HG03175 (cell line): ENCODE results near the gene ATXN1.

Experiments
- ATAC-seq: cut with Tn5 transposase; IDR thresholded peaks from one replicate; pipeline ENCODE4 v1.9.1; 2021; ENCODE audit warnings: mild to moderate bottlenecking, moderate library complexity; ENCODE audit not compliant: unreplicated experiment

ATXN1 gene

DNA sequence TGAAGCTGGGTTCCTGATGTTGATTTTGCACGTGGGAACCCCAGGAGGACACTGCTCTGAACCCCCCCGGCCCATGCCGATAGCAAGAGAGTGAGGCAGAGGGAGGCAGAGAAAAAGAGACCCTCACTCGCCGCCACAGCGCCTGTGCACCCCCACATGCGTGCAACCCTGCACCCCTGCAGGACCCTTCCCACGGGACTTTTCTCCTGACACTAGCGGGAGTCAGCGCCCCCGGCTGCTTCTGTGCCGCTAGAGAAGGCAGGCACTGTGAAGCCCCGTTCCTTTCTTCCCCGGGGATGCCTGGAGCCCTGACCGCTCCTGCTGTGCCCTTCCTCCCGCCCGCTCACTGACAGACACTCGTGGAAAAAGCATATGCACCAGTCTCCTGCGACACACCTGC is 455.5 kb downstream of the ATXN1 start:
- peak; percentile 20 for ATAC-seq

DNA sequence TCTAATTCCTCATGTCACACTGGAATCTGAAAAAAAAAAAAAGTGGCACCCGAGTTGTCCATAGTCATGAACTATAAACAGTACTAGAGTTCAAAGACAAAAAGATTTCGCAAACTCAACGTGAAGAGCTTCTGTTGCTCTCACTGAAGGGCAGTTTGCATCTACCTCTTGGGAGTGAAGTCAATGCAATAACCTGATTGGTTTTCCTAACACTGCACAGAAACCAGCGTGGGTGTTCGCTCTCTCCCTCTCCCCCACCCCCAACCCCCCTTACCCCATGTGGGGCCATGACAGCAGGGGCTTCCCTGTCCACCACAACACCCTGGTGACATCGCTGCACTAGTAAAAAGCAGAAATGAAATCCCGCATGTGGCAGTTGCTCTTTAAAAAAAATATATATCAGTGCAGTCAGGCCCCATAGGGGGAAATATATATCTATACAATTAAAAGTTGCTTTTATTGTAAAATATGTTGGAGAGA is 456.0 kb downstream of the ATXN1 start:
- peak; percentile 74 for ATAC-seq

DNA sequence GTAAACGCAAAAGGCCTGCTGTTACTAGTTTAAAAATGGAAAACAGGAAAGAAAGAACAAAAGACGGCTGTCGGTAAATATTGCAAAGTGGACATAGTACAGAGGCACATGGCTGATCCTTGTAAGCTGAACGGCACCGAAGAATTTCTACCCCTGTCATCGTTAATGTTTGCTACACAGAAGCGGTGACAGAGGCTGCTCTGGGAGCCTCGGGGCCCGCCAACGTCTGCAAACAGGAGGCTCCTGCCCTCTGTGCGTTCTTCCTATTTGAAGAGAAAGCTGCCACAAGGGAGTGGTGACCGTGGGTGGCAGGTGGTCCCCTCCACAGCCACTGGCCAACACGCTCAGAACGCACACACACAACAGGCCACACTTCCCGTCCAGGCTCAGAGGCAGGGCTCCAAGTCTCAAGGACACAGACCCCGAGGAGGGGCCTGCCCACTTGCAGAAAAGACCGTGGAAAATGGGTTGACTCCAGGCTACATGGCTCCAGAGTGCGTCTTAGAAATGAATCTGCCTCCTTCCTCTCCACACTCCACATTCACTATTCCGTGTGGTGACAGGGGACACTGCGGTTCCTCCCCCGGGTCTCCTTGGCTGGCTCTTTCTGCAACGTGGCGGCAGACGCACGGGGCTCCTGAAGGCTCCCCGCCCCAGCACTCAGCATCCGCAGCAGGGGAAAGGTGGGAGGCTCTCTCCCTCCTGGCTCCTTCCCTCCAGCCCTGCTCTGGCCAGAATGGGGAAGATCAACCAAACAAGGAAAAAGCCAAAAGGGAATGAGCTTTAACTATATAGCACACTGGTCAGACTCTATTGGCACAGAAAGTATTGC is 458.3 kb downstream of the ATXN1 start:
- no peak for ATAC-seq

DNA sequence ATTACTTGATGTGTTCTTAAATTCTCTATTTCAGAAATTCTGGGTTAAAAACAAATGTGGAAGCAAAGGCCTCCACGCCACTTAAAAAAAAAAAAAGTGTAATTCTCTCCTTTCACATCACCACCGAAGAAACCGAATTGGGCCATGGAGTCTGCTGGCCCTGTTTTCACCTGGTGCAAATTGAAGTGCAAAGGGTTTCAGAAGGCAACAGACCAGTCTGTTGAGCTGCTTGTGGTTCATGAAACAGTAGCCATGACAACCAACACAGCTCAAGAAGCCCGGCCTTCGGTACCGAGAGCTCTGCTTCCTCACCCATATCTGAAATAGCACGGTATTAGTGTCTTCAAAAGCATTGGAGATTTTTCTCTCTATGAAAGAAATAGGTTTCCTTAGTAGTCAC is 459.7 kb downstream of the ATXN1 start:
- peak; percentile 76 for ATAC-seq

DNA sequence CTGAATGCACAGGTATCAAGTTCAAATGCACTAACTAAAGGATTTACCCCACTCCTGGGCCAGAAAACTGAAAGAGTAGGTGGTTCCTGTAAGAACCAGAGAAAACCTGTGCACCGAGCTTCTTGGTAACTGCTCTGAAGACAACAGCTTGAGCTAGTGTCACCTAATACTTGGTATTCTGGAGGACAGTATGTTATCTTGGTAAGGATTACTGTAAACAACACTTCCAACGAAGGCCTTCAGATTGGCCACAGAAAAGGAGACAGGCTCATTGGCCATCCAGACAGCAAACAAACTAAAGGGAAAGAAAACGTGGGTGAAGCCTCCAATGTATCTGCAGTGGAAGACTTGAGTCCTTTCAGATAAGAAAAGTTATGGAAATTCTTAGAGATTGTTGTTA is 461.4 kb downstream of the ATXN1 start:
- no peak for ATAC-seq

DNA sequence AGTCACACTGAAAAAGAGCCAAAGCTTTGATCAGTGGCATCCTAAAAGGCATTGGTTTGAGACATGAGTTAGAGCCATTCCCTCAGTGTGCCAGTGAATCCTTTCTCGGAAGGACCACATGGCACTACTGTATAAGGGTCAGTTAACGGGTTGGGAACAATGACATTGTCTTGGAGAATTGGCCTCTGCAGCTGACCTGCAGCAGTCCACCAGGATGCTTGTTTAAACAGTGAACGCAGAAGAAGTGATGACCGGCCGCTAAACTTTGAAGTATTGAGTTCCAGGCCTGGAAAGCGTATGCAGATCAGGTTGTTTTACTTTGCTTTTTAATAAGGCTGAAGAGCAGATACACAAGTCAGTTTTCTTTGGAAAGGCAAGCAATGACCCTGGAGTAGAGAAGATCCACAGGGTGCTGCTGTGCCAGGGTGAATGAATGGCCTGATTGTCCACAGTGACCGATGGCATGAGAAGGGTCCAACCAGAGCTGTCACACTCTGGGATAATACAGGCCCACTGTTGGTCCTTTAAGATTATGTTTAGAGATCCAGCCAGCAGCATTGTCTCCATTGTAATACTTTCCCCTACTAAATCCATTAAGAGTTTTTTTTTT is 465.1 kb downstream of the ATXN1 start:
- ATAC-seq = no peak

DNA sequence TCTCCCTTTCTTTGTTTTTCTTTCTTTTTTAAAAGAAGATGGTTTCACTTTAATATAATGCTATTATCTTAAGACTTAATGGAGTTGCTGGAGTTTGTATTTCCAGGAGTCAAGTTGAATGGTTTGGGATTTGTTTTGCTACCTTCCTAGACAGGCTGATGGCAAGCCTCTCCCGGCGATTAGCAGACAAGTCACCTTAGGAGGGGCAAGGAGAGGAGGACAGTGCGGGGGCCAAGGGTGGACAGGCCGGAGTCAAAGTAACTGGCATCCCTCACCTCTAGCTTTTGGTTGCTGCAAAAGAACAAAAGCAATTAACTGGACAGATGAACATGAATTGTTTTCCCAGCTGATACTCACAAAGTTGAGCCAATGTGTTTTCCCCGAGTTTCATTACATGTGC is 465.8 kb downstream of the ATXN1 start:
- ATAC-seq = no peak

DNA sequence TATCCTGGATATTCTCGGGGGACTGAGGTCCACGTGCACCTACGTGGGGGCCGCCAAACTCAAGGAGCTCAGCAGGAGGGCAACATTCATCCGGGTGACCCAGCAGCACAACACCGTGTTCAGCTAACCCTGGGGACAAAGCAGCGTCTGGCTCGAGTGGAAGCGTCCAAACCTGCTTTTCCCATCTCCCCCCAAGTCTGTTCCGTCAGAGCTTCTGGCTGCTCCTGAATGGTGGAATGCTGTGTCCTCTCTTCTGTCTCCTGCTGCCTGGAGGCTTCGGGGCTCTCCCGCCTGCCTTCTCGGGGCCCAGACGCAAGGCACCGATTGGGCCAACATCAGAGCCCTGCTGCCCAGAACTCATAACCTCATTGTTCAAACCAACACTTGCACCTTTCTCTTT is 466.2 kb downstream of the ATXN1 start:
- no peak for ATAC-seq

DNA sequence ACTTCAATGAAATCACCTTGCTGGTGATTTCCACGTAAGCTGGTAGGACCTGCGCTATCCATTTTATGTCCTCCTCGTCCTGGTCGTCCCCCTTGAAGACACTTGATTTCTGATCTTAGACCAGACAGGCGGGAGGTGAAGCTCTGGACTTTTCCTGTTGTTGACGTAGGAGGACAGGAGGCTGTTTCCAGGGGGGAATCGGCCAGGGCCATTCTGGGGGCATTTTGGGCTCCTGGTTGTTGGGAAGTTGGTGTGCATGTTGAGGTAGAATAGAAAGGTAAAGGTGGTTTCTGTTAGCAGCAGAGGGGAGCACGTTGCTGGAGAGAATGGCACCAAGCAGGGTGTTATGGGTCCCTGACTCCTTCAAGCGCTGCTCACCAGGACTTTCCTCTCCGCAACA is 466.9 kb downstream of the ATXN1 start:
- no peak for ATAC-seq

DNA sequence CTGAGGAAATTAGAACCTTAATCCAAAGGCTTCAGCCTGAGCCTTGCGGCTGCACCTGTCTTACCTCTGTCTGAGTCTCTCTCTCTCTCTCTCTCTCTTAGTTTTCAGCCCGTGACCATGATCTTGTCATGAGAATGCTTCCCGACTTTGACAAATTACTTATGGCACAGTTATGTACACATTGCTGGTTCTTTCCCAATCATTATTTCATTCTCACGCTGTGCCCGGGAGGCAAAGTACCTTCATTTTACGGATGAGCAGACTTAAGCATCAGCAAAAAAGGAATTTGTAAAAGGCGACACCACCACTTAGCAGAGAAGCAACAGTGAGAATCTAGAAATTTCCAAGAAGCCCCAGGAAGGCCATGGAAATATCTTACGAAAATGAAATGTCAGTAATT is 468.3 kb downstream of the ATXN1 start:
- ATAC-seq = no peak

DNA sequence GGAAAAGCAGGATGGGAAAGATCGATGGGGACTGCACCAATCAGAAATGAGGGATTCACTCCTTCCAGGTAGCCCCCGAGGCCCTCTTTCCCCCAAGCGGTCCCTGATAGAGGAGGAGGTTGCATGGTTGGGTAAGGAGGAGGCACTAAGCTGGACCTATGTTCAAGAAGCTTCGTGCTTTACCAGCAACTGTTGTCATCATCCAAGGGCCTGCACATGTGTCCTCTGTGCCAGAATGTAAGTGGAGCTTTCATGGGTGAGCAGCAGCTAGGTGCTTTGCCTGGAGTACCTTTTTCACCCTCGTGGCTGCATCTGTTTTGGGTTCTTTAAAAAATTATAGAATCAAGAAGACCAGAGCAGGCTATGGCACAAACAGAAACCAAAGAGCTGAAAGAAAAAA is 468.8 kb downstream of the ATXN1 start:
- no peak for ATAC-seq

DNA sequence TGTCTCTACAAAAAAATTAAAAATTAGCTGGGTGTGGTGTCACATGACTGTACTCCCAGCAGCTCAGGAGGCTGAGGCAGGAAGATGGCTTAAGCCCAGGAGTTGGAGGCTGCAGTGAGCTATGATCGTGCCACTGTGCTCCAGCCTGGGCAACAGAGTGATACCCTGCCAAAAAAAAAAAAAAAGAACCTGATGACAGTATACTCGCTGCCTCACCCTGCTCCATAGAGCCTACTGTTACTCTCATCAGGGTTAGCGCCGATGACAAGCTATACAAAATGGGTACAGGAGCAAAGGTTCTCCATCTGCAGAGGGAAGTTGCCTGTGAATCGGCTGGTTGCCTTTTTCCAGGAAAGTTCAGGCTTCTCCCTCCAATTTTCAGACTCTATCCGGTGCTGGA is 469.5 kb downstream of the ATXN1 start:
- ATAC-seq = no peak

DNA sequence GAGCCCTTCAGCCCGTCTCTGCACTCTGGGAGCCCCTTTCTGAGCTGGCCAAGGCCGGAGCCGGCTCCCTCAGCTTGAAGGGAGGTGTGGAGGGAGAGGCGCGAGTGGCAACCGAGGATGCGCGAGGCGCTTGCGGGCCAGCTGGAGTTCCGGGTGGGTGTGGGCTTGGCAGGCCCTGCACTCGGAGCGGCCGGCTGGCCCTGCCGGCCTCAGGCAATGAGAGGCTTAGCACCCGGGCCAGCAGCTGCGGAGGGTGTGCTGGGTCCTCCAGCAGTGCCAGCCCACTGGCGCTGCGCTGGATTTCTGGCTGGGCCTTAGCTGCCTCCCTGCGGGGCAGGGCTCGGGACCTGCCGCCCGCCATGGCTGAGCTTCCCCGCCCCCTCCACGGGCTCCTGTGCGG is 473.1 kb downstream of the ATXN1 start:
- ATAC-seq = no peak

DNA sequence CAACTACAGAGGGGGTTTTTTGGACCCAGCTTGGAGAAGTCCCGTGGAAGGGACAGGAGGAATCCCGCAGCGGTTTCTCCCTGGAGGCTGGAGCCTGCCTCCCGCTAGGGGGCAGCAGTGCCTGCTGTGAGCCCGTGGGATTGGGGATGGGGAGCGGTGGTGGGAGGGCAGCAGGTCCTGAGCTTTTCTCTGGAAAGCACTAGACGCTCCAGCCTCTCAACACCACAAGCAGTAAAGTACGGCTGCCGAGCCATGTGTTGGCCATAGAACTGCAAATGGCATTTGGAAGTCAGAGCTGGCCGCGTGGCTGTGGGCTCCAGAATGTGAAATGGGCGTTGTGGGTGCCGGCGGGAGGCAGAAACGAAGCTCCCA is 475.1 kb downstream of the ATXN1 start:
- ATAC-seq = no peak

DNA sequence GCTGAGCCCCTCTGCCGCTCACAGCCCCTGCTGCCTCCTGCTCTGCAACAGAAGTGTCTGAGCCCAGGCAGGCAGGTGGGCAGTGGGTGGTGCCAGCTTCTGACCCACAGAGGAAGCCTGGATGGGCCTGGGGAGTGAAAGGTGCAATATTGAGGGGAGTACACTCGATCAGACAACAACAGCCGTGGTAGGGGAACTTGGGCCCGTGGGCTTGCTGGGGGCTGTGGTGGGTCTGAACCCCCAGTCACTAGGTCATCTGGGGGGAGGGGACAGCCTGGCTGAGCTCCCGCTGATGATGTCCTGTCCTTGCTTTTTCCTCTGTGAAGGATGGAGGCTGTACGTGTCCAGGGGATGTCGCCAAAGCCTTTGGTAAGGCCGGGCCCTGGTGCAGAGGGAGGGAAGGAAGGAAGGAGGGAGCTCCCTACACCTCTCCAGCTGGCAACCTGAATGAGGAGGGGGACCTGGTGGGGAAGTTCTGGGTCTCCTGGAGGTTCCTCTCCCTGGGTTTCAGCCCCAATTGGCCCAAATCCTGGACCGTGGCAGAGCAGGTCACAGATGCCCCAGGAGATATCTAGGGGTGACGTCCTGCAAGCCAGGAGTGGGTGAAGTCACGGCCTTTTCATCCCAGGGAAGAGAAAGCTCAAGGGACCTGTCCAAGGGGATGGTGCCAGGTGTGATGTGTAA is 475.7 kb downstream of the ATXN1 start:
- no peak for ATAC-seq

DNA sequence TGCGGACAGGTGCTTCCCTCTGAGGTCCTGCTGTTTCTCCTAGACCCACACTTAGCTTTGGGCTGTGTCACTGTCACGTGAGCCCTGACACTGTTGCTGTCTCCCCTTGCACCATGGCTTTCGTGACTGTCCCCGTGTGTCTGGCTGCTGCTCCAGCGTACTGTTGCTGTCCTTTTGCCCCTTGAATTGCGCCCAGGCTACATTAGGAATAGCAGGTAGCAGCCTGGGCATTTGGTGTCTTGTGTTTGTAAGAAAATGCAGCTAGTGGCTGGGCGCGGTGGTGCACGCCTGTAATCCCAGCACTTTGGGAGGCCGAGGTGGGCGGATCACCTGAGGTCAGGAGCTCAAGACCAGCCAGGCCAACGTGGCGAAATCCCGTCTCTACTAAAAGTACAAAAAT is 476.8 kb downstream of the ATXN1 start:
- no peak for ATAC-seq

DNA sequence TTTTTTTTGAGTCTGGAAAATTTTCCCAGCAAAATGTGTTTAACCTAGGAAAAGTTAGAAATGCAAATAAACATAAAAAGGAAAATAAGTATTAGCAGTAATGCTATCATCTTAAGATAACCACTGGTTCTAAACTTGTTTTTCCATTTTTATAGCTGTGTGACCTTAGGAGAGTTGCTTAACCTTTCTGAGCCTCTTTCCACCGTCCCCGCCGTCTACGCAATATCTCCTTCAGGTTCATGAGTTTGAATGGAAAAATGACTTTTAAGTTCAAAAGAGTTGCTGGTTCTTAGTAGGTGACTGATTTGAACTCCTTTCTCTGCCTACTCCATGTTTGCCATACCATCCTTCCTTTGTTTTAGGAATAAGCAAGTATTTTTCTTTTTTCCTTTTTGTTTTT is 478.9 kb downstream of the ATXN1 start:
- ATAC-seq = no peak

DNA sequence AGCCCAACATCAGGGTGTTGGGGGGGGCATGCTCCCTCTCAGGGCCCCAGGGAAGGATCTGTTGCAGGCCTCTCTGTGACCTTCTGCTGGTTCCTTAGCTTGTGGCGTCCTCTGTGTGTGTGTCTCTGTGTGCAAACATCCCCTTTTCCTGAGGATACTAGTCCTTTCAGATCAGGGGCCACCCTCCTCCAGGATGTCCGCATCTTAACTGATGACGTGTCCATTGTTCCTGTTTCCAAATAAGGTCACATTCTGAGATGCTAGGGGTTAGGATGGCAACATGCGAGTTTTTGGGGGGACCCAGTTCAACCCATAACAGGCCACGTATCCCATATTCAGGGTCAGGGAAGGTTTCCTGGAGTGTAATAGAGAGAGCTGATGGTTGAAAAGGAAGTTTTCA is 482.0 kb downstream of the ATXN1 start:
- ATAC-seq = no peak

DNA sequence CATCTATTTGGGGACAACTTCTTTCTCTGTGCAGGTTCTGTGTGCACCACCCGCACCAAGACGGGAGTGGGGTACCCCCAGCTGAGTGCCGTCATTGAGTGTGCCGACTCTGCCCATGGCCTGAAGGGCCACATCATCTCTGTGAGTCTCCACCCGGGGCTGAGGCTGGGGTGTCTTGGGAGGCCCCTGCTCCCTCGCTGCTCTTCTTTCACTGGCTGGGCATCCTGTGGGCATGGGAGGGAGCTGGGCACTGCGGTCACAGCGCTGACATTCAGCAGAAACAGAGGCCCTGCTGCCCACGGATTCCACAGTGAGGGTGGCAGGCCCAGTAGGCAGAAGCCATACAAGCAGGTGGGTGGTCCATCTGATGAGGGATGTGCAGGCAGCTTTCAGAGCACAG is 482.5 kb downstream of the ATXN1 start:
- ATAC-seq = no peak

DNA sequence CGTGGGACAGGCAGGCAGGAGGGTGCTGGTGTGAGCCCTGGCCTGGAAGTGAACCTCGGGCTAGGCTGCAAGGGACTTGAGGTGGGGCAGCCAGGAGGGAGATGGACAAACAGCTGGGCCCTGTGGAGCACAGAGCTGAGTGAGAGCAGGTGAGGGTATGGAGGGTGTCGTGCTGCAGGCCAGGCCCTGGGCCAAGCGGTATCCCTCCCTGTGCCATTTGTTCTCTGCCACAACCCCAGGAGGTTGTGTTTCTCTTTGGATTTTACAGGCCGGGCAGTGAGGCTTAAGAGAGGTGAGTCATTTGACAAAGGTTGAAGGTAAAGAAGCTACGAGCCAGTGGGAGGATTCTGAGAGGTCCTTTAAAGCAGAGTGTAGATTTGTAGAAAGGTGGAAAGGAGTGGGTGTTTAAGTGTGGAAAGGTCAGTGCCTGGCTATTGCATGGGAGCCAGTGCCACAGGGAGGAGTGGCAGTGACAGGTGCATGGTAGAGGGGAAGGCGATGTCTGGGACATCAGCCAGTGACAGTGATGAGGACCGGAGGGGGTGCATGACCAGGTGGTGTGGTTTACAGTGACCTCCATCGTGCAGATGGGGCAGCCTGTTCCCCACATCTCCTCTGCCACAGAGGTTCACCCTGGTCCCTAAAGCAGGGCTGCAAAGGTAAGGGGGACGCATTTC is 483.1 kb downstream of the ATXN1 start:
- ATAC-seq = no peak
